Measurements from ENCODE around the gene YOD1.

GRCh38 chr1:207031016-207031415 lies 20.0 kb downstream of the YOD1 start:
- TF ChIP-seq POLR2A (IDR thresholded peaks at IDR 0.05; ENCODE audit: low read depth, low read length) (no peak), BHLHE40 (IDR thresholded peaks at IDR 0.05; ENCODE audit: low read depth, low read length) (no peak), CEBPB (IDR thresholded peaks at IDR 0.05; ENCODE audit: low read depth, low read length) (no peak), CTCF (conservative IDR thresholded peaks at IDR 0.05; ENCODE audit: low read depth, low read length) (no peak), SMC3 (IDR thresholded peaks at IDR 0.05; ENCODE audit: low read depth, low read length) (no peak), RFX5 (IDR thresholded peaks at IDR 0.05; ENCODE audit: low read depth, low read length) (no peak), USF2 (IDR thresholded peaks at IDR 0.05; ENCODE audit: low read depth, low read length) (no peak), MAZ (IDR thresholded peaks at IDR 0.05; ENCODE audit: borderline replicate concordance, low read depth, low read length) (no peak), RAD21 (IDR thresholded peaks at IDR 0.05; ENCODE audit: low read length) (no peak), ELK1 (IDR thresholded peaks at IDR 0.05; ENCODE audit: borderline replicate concordance, low read depth, low read length) (no peak), MXI1 (IDR thresholded peaks at IDR 0.05; ENCODE audit: borderline replicate concordance, low read depth, low read length) (no peak), CHD1 (IDR thresholded peaks at IDR 0.05; ENCODE audit: low read depth, low read length) (no peak), MAFK (IDR thresholded peaks at IDR 0.05; ENCODE audit: low read depth, low read length) (no peak)

Measured in IMR-90 (cell line).